GM15510 (cell line): ENCODE data around the gene STOML2.

Source experiments
- POLR2A ChIP-seq: IDR thresholded peaks from 3 replicates; pipeline ENCODE4 v1.6.1; 2011; ENCODE audit warnings: borderline replicate concordance; ENCODE audit not compliant: insufficient read length; ENCODE audit errors: extremely low read depth

Gene STOML2

GRCh38 chr9:35091536-35091935, 11.4 kb downstream of the STOML2 start:
- no peak for TF ChIP-seq POLR2A

GRCh38 chr9:35089434-35089833, 13.5 kb downstream of the STOML2 start:
- TF ChIP-seq POLR2A, result no peak

GRCh38 chr9:35085078-35085477, 17.9 kb downstream of the STOML2 start:
- no peak for TF ChIP-seq POLR2A

- TF ChIP-seq POLR2A, result peak; percentile 60
These were observed 23.2 kb downstream of the STOML2 start, which contains the start of gene FANCG for GRCh38 chr9:35079426-35080341. FANCG (minus strand) TSS chr9:35079942; CDS start chr9:35079524, 418 bp downstream.

GRCh38 chr9:35079041-35079425, 23.9 kb downstream of the STOML2 start:
- no peak for TF ChIP-seq POLR2A

- TF ChIP-seq POLR2A, result no peak
These were observed 24.9 kb downstream of the STOML2 start for GRCh38 chr9:35078066-35078465.

GRCh38 chr9:35076848-35077247, 26.1 kb downstream of the STOML2 start:
- TF ChIP-seq POLR2A, result no peak

GRCh38 chr9:35075358-35075757, 27.6 kb downstream of the STOML2 start:
- TF ChIP-seq POLR2A, result no peak

GRCh38 chr9:35074791-35075190, 28.1 kb downstream of the STOML2 start:
- no peak for TF ChIP-seq POLR2A

GRCh38 chr9:35074141-35074540, 28.8 kb downstream of the STOML2 start:
- no peak for TF ChIP-seq POLR2A

GRCh38 chr9:35073279-35073612, 29.7 kb downstream of the STOML2 start:
- no peak for TF ChIP-seq POLR2A

GRCh38 chr9:35072461-35073278, 30.3 kb downstream of the STOML2 start, which contains the start of gene VCP:
VCP (minus strand) TSS chr9:35072625; CDS start chr9:35072353, 272 bp downstream.
- TF ChIP-seq POLR2A, result peak; percentile 96

GRCh38 chr9:35071814-35072460, 31.0 kb downstream of the STOML2 start:
- no peak for TF ChIP-seq POLR2A

GRCh38 chr9:35070823-35071813, 31.8 kb downstream of the STOML2 start:
- TF ChIP-seq POLR2A, result no peak

GRCh38 chr9:35069020-35069419, 33.9 kb downstream of the STOML2 start:
- no peak for TF ChIP-seq POLR2A

- TF ChIP-seq POLR2A, result no peak
These were observed 35.9 kb downstream of the STOML2 start for GRCh38 chr9:35067056-35067455.
